SK-N-SH treated with all-trans-retinoic acid at 6 μM for 48 hours (cell line): ENCODE measurements around the gene GBP1.

Source experiments
- ATAC-seq: fragments of 200-7000 bp; cut with Tn5 transposase; 3 replicates; pipeline ENCODE4 v1.9.1; 2020; ENCODE audit warnings: mild to moderate bottlenecking, moderate library complexity
- BACH2 ChIP-seq: fragments of 250-450 bp; sonication (Bioruptor Pico); IDR thresholded peaks from 2 replicates; pipeline ENCODE4 v1.9.0; 2021; ENCODE audit warnings: mild to moderate bottlenecking, borderline replicate concordance
- CSDC2 ChIP-seq: fragments of 250-450 bp; sonication (Bioruptor Pico); IDR thresholded peaks from 2 replicates; pipeline ENCODE4 v1.5.0; 2020; ENCODE audit warnings: mild to moderate bottlenecking, moderate library complexity
- ESRRG ChIP-seq: fragments of 250-450 bp; sonication (Bioruptor Pico); IDR thresholded peaks from 2 replicates; pipeline ENCODE4 v1.6.1; 2021; ENCODE audit warnings: mild to moderate bottlenecking
- GLIS3 ChIP-seq: fragments of 250-450 bp; sonication (Bioruptor Pico); IDR thresholded peaks from 2 replicates; pipeline ENCODE4 v1.5.0; 2020; ENCODE audit warnings: mild to moderate bottlenecking, moderate library complexity
- ISL1 ChIP-seq: fragments of 250-450 bp; sonication (Bioruptor Pico); IDR thresholded peaks from 2 replicates; pipeline ENCODE4 v2.1.2; 2022; ENCODE audit warnings: mild to moderate bottlenecking, moderate library complexity
- OSR1 ChIP-seq: fragments of 250-450 bp; sonication (Bioruptor Pico); IDR thresholded peaks from 2 replicates; pipeline ENCODE4 v1.8.0; 2022; ENCODE audit warnings: moderate library complexity, mild to moderate bottlenecking, inconsistent platforms
- POU6F1 ChIP-seq: fragments of 250-450 bp; sonication (Bioruptor Pico); IDR thresholded peaks from 2 replicates; pipeline ENCODE4 v1.8.0; 2021; ENCODE audit warnings: low read depth, mild to moderate bottlenecking, moderate library complexity, borderline replicate concordance
- RARB ChIP-seq: fragments of 250-450 bp; sonication (Bioruptor Pico); IDR thresholded peaks from 2 replicates; pipeline ENCODE4 v1.8.0; 2021; ENCODE audit warnings: mild to moderate bottlenecking, moderate library complexity
- SNAI2 ChIP-seq: fragments of 250-450 bp; sonication (Bioruptor Pico); IDR thresholded peaks from 2 replicates; pipeline ENCODE4 v1.5.0; 2020; ENCODE audit warnings: mild to moderate bottlenecking, moderate library complexity
- TCF4 ChIP-seq: fragments of 250-450 bp; sonication (Bioruptor Pico); IDR thresholded peaks from 2 replicates; pipeline ENCODE4 v1.8.0; 2021; ENCODE audit warnings: mild to moderate bottlenecking, moderate library complexity, borderline replicate concordance
- TOX ChIP-seq: fragments of 250-450 bp; sonication (Bioruptor Pico); IDR thresholded peaks from 2 replicates; pipeline ENCODE4 v1.8.0; 2021; ENCODE audit warnings: mild to moderate bottlenecking, moderate library complexity, borderline replicate concordance
- ZC3H10 ChIP-seq: fragments of 250-450 bp; sonication (Bioruptor Pico); IDR thresholded peaks from 2 replicates; pipeline ENCODE4 v1.5.1; 2021; ENCODE audit warnings: mild to moderate bottlenecking, moderate library complexity
- ZFP3 ChIP-seq: fragments of 250-450 bp; sonication (Bioruptor Pico); IDR thresholded peaks from 2 replicates; pipeline ENCODE4 v1.5.0; 2020; ENCODE audit warnings: mild to moderate bottlenecking, moderate library complexity
- ZFP30 ChIP-seq: fragments of 450-650 bp; formaldehyde crosslinking; IDR thresholded peaks from 2 replicates; pipeline ENCODE4 v1.5.0; 2022; ENCODE audit warnings: mild to moderate bottlenecking, moderate library complexity
- ZNF565 ChIP-seq: fragments of 450-650 bp; formaldehyde crosslinking; conservative IDR thresholded peaks from 2 replicates; pipeline ENCODE4 v1.5.0; 2020; ENCODE audit warnings: low read depth, mild to moderate bottlenecking, moderate library complexity
- ZNF70 ChIP-seq: fragments of 450-650 bp; formaldehyde crosslinking; IDR thresholded peaks from 2 replicates; pipeline ENCODE4 v1.5.0; 2020; ENCODE audit warnings: mild to moderate bottlenecking, moderate library complexity
- ZNF8 ChIP-seq: fragments of 450-650 bp; formaldehyde crosslinking; IDR thresholded peaks from 2 replicates; pipeline ENCODE4 v1.5.0; 2020; ENCODE audit warnings: mild to moderate bottlenecking, moderate library complexity
- TF ChIP-seq, protein P1 (sequence below): fragments of 250-450 bp; sonication (Bioruptor Pico); IDR thresholded peaks from 2 replicates; pipeline ENCODE4 v1.5.0; 2020; ENCODE audit warnings: mild to moderate bottlenecking, moderate library complexity
- TF ChIP-seq, protein P2 (sequence below): fragments of 250-450 bp; sonication (Bioruptor Pico); IDR thresholded peaks from 2 replicates; pipeline ENCODE4 v1.5.1; 2021; ENCODE audit warnings: mild to moderate bottlenecking, moderate library complexity
- TF ChIP-seq, protein P3 (sequence below): fragments of 250-450 bp; sonication (Bioruptor Pico); IDR thresholded peaks from 2 replicates; pipeline ENCODE4 v1.5.1; 2020; ENCODE audit warnings: low read depth, mild to moderate bottlenecking, moderate library complexity

Gene GBP1

GRCh38 chr1:89112871-89113613 is 48.0 kb upstream of the GBP1 start:
- no peak for ATAC-seq
- no peak for TF ChIP-seq CSDC2

- TF ChIP-seq ISL1 (CRISPR knock-in tag): no peak
- TF ChIP-seq TOX: no peak
- no peak for TF ChIP-seq ZNF565 (CRISPR knock-in tag)
- no peak for TF ChIP-seq RARB (CRISPR knock-in tag)
- TF ChIP-seq SNAI2 (CRISPR knock-in tag): no peak
- TF ChIP-seq ESRRG (CRISPR knock-in tag): no peak
- TF ChIP-seq ZNF70 (CRISPR knock-in tag): no peak
- no peak for TF ChIP-seq ZNF8 (CRISPR knock-in tag)
- no peak for TF ChIP-seq CSDC2
- TF ChIP-seq, protein P1, sequence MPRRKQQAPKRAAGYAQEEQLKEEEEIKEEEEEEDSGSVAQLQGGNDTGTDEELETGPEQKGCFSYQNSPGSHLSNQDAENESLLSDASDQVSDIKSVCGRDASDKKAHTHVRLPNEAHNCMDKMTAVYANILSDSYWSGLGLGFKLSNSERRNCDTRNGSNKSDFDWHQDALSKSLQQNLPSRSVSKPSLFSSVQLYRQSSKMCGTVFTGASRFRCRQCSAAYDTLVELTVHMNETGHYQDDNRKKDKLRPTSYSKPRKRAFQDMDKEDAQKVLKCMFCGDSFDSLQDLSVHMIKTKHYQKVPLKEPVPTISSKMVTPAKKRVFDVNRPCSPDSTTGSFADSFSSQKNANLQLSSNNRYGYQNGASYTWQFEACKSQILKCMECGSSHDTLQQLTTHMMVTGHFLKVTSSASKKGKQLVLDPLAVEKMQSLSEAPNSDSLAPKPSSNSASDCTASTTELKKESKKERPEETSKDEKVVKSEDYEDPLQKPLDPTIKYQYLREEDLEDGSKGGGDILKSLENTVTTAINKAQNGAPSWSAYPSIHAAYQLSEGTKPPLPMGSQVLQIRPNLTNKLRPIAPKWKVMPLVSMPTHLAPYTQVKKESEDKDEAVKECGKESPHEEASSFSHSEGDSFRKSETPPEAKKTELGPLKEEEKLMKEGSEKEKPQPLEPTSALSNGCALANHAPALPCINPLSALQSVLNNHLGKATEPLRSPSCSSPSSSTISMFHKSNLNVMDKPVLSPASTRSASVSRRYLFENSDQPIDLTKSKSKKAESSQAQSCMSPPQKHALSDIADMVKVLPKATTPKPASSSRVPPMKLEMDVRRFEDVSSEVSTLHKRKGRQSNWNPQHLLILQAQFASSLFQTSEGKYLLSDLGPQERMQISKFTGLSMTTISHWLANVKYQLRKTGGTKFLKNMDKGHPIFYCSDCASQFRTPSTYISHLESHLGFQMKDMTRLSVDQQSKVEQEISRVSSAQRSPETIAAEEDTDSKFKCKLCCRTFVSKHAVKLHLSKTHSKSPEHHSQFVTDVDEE (CRISPR knock-in tag): no peak
- TF ChIP-seq POU6F1: no peak
- no peak for TF ChIP-seq BACH2 (CRISPR knock-in tag)
- no peak for TF ChIP-seq ZFP3 (CRISPR knock-in tag)
- no peak for TF ChIP-seq ZC3H10 (CRISPR knock-in tag)
- TF ChIP-seq OSR1 (CRISPR knock-in tag): no peak
- TF ChIP-seq TCF4 (CRISPR knock-in tag): no peak
- no peak for TF ChIP-seq ZFP30 (CRISPR knock-in tag)
- TF ChIP-seq GLIS3 (CRISPR knock-in tag): no peak
- no peak for ATAC-seq
Measured at GRCh38 chr1:89104687-89105086, 39.7 kb upstream of the GBP1 start.

DNA sequence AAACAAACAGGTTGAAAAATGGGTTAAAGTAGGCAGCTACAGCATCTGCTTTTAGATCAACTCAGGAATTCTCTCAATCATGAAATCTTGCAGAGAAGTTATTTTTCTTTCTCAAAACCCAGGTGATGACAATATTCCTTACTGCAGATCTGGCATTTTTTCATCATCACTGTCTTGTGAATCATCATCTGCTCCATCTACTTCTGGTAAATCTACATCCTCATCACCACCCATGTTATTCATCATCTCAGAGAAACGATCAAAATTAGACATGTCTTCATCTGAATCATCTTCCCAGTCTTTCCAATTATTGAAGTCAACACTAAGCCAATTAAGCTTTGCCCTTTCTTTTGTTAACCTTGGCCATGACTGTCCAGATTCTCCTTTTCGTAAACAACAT is 39.1 kb upstream of the GBP1 start:
- TF ChIP-seq ISL1 (CRISPR knock-in tag): peak; percentile 36
- no peak for TF ChIP-seq BACH2 (CRISPR knock-in tag)
- peak; percentile 42; the same call in 2 of the 3 replicates for ATAC-seq

GRCh38 chr1:89102021-89102420 is 37.0 kb upstream of the GBP1 start:
- ATAC-seq: no peak
- TF ChIP-seq ZNF8 (CRISPR knock-in tag): no peak

DNA sequence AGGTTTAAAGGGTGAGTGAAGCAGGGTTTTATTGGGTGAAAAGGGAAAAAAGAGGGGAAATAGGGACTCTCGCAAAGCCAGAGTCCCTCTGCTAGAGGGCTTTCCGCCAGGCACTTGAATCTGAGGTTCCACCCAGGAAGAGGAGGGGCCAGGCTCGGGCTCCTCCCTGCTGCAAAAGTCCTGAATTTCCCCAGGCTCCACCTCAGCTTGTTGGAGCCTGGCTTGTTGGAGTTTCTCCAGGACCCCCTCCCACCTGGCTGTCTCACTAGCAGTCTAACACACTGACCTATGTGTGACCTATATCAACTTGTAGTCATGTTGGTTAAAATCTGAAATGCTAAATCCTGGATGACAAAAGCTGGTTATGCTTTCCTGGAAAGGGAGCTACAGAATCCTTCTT is 35.4 kb upstream of the GBP1 start:
- ATAC-seq: no peak
- no peak for TF ChIP-seq ISL1 (CRISPR knock-in tag)

GRCh38 chr1:89098857-89099256 is 33.8 kb upstream of the GBP1 start:
- no peak for TF ChIP-seq ZC3H10 (CRISPR knock-in tag)
- TF ChIP-seq, protein P2, sequence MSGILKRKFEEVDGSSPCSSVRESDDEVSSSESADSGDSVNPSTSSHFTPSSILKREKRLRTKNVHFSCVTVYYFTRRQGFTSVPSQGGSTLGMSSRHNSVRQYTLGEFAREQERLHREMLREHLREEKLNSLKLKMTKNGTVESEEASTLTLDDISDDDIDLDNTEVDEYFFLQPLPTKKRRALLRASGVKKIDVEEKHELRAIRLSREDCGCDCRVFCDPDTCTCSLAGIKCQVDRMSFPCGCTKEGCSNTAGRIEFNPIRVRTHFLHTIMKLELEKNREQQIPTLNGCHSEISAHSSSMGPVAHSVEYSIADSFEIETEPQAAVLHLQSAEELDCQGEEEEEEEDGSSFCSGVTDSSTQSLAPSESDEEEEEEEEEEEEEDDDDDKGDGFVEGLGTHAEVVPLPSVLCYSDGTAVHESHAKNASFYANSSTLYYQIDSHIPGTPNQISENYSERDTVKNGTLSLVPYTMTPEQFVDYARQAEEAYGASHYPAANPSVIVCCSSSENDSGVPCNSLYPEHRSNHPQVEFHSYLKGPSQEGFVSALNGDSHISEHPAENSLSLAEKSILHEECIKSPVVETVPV: no peak
- TF ChIP-seq, protein P3, sequence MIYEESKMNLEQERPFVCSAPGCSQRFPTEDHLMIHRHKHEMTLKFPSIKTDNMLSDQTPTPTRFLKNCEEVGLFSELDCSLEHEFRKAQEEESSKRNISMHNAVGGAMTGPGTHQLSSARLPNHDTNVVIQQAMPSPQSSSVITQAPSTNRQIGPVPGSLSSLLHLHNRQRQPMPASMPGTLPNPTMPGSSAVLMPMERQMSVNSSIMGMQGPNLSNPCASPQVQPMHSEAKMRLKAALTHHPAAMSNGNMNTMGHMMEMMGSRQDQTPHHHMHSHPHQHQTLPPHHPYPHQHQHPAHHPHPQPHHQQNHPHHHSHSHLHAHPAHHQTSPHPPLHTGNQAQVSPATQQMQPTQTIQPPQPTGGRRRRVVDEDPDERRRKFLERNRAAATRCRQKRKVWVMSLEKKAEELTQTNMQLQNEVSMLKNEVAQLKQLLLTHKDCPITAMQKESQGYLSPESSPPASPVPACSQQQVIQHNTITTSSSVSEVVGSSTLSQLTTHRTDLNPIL (CRISPR knock-in tag): no peak
- TF ChIP-seq GLIS3 (CRISPR knock-in tag): no peak
- TF ChIP-seq ZNF565 (CRISPR knock-in tag): no peak
- no peak for TF ChIP-seq ZNF8 (CRISPR knock-in tag)
- TF ChIP-seq SNAI2 (CRISPR knock-in tag): no peak
- ATAC-seq: no peak
